Measurements from ENCODE around the gene SSR4.
"Not testable (repeated sequence)": the region's sequence is repeated elsewhere in the genome, so short reads cannot be mapped to it uniquely, and the experiment has no call there.

GRCh38 chrX:153818064-153818463, 23.6 kb downstream of the SSR4 start:
- not testable (repeated sequence) for TF ChIP-seq TAF1, POLR2AphosphoS5 (IDR thresholded peaks at IDR 0.05; ENCODE audit: low read depth, low read length)

All from GM12891 (cell line).